HG02610 (cell line): ENCODE results near the gene PLXDC1.
"Not testable (repeated sequence)": the region's sequence is repeated elsewhere in the genome, so short reads cannot be mapped to it uniquely, and the experiment has no call there.

Experiments used
- ATAC-seq: cut with Tn5 transposase; IDR thresholded peaks from one replicate; pipeline ENCODE4 v1.9.1; 2021; ENCODE audit warnings: mild to moderate bottlenecking, moderate library complexity; ENCODE audit not compliant: unreplicated experiment

The PLXDC1 gene

DNA sequence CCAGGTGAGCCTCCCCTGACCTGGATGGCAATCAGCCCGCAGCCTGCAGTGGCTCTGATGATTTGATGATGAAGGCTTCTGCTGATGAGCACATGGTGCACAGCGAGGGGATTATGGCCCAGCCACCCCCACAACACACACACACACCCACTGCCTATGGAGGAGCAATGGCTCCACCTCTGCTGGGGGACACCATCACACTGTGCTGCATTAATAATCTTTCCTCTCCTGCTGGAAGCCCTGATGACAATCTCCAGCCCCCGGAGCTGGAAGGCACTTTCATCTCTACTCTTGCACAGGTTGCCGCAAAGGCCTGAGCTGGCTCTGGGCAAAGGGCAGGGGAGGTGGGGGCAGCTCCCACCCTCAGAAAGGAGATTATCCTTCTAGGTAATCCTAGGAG lies 79.9 kb downstream of the PLXDC1 start:
- no peak for ATAC-seq

DNA sequence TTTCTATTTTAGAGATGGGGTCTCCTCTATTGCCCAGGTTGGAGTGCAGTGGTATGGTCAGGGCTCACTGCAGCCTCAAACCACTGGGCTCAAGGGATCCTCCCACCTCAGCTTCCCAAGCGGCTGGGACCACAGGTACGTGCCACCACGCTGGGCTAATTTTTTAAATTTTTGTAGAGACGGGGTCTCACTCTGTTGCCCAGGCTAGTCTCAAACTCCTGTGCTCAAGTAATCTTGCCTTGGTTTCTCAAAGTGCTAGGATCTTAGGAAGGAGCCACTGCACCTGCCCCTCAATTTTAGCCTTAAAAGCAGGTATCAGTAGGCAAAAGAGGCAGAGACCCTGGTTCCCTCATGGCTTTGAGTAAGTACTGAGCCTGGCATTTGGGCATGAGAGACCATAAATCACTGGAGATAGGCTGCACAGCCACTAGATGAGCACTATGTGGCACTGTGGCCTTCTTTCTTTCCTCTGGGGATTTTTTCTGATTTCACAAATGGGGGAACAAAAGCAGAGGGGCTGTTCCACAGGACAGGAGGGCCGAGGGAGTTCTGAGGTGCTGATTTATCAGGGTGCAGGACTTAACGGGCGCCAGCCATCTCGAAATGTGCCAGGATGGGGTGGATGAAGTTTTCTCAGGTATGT lies 82.2 kb downstream of the PLXDC1 start:
- no peak for ATAC-seq

DNA sequence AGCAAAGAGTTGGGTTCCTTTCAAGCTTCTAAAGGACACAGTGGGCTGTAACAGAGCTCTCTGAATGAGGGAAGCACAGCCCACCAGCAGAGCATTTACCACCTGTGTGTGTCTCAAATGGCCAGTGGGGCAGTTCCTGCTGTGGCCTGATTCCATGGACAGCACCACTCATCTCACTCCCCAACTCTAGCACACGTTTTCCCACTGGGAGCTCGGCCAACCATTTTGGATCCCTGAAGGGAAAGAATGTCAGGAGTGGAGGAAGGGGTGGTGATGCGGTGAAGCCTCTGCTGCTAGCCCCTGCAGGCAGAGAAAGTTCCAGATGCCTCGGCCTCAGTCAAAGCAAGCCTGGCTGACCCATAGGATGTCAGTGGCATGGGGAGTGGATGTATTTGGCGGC lies 86.6 kb downstream of the PLXDC1 start:
- no peak for ATAC-seq

DNA sequence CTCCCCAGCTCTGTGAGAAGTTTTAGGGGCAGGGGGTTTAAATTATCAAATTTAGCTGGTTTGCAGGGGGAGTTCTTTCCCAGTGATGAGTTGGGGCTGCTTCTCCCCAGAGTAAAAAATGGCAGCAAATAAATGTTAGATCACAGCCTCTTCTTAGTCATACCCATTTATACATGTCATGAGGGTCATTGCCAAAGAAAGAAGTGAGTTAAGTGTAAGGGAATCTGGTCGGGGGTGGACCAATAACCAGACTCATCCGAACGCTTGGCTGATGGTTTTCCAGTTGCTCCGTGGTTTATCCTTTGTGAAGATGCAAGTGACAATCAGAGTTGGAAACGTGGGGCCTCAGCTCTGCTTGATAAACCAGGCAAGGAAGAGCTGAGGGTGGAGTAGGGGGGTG lies 87.1 kb downstream of the PLXDC1 start:
- no peak for ATAC-seq

- no peak for ATAC-seq
Observed at GRCh38 chr17:39063681-39064069, 87.8 kb downstream of the PLXDC1 start.

DNA sequence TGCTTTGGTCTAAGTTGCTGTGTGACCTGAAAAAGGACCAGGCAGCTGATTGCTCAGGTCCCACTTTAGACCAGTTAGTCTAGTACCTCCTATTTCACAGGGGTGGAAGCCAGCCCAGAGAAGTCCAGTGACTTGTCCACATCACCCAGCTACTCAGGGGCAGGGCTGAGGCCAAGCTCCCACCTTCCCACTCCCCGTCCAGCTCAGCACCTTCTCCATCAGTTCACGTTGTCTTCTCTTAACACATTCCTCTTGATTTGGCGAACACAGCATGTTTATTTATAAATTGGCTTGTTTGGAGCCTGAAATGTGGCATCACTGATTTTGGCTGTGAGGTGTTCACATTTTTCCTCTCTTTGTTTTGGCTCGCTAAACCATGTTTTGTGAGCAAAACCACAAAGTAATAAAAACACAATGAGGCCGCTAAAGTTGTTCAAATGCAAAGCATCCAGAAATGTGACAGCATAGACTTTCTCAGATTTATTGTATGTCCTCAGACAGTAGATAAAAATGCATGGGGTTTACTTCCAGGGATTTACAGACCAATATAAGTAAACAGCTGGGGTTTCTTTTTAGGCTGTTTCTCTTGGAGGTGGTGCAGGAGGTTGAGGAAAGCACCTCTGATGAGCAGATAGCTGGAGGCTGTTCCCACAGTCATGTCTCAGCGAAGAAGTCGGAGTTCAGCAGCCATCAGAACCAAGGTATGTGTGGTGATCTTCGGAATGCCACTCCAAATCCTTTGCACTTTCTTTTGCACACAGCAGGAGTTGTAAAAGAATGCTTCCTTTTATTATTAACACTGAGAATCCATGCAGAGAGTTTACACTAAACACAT lies 88.4 kb downstream of the PLXDC1 start:
- no peak for ATAC-seq

- no peak for ATAC-seq
Observed at GRCh38 chr17:39058524-39058923, 92.9 kb downstream of the PLXDC1 start.

DNA sequence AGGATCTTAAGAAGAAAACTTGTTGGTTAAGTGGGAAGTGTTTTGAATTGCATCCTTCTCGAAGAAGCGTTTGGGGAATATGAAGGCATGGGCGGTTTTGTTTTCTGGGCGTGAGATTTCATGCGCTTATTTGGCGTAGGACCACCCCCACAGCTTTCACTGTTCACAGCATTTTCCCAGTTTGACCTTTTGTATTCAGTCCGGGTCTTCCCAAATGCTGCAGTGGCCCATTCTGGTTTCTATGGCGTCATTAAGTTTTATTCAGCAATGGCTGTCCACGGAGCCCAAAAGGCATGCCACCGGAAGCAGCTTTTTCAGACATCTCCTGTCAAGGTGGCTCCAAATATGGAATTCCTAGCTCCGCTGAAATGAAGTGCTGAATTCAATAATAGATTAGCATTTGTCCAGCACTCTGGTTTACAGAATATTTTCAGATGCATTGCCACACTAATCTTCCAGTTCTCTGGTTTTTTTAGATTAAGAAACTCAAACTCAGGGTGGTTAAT lies 93.7 kb downstream of the PLXDC1 start:
- ATAC-seq: no peak

GRCh38 chr17:39054111-39054645 lies 97.3 kb downstream of the PLXDC1 start:
- ATAC-seq: no peak

DNA sequence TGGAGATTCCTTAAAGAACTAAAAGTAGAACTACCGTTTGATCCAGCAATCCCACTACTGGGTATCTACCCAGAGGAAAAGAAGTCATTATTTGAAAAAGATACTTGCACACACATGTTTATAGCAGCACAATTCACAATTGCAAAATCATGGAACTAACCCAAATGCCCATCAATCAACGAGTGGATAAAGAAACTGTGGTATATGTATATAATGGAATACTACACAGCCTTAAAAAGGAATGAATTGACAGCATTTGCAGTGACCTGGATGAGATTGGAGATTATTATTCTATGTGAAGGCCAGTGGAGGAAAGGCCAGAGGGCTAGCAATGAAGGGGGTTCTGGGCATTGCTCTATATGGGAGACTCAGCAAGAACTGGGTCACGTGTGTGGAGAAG lies 99.0 kb downstream of the PLXDC1 start:
- not testable (repeated sequence) for ATAC-seq

DNA sequence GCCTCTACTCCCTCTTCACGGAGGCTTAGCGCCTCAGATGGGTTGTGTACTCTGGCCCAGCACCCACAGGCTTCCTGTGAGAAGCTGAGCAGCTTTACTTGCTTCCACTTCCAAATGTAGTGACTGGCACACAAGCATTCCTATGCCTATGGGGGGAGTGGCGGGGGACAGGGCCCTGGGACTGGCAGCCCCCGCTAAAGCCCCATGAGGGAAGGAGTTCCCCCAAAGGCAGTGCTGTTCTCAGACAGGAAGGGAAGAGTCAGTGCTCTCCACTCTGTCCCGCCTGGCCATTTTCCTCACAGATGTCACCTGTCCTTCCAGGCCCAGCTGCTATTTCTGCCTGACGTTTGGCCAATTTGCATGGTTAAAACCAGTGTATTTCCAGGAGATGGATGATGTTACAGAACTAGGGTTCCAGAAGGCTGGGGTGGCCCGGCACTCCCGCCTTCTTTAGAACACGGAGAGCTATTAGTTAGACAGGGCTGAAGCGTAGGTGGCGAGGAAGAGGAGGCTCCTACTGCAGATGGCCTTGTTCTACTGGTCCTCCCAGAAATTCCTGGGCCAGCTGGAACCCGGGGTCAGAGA lies 100.3 kb downstream of the PLXDC1 start:
- no peak for ATAC-seq

- no peak for ATAC-seq
Observed at GRCh38 chr17:39045948-39046679, 105.3 kb downstream of the PLXDC1 start.

GRCh38 chr17:39036009-39036408 lies 115.4 kb downstream of the PLXDC1 start:
- no peak for ATAC-seq

DNA sequence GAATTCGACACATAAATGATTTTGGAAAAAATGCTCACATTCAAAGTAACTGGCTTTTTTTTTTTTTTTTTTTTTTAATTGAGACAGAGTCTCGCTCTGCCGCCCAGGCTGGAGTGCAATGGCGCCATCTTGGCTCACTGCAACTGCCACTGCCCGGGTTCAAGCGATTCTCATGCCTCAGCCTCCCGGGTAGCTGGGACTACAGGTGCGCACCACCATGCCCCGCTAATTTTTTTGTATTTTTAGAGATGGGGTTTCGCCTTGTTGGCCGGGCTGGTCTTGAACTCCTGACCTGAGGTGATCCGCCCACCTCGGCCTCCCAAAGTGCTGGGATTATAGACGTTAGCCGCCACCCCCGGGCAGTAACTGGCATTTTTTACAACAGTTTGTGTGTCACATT lies 115.9 kb downstream of the PLXDC1 start:
- ATAC-seq: not testable (repeated sequence)

DNA sequence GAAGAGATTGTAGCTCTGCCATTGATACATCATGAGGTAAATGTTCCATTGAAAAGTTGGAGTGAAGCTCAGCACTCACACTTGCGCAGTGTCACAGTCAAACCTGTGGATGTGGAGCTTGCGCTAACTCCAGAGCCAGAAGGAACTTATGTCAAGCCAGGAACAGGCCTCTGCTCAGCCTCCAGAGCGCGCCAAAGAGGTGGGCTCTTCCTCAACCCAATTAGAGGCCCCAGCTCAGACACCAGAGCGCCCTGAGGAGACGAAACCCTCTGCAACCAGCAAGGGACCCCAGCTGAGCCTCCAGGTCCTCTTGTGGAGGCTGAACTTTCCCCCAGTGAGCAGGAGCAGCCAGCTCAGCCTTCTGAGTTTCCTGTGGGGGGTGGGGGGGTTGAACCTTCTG lies 122.7 kb downstream of the PLXDC1 start:
- no peak for ATAC-seq

DNA sequence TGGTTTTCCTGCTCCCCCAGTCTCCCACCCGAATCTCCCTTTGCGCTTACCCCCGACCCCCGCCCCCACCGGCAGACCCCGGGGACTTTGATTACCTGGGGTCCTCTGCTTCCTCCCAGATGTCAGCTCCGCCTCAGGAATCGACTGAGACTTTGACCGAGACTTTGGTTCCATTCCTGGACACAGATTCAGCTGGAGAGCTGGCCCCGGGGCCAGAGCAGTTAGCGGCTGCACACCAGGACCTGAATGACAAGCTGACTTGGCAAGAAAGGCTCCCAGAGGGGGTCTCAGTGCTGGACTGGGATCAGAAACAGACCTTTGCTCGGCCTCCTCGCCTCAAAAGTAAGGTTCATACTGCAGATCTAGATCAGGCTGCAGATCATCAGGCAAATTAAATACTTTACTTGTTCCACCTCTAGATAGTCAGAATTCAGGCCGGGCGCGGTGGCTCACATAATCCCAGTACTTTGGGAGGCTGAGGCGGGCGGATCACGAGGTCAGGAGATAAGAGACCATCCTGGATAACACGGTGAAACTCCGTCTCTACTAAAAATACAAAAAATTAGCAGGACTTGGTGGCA lies 123.9 kb downstream of the PLXDC1 start:
- no peak for ATAC-seq

- no peak for ATAC-seq
Observed at GRCh38 chr17:39026980-39027451, 124.4 kb downstream of the PLXDC1 start.

- not testable (repeated sequence) for ATAC-seq
Observed at GRCh38 chr17:39026346-39026745, 125.1 kb downstream of the PLXDC1 start.

DNA sequence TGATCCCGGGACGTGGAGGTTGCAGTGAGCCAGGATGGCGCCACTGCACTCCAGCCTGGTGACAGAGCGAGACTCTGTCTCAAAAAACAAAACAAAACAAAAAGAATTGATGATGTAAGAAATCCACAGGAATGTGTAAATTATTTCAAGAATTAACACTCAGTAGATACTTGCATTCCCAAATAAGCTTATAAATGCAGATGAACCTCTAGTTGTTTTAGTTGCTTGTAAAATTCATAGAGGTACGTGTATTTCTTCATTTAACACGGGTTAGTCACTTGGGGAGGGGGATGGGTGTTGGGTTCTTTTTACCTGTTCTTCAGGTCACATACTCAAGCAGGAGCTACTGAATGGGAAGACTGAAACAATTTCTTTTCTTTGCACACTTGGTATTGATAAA lies 128.5 kb downstream of the PLXDC1 start:
- ATAC-seq: no peak

DNA sequence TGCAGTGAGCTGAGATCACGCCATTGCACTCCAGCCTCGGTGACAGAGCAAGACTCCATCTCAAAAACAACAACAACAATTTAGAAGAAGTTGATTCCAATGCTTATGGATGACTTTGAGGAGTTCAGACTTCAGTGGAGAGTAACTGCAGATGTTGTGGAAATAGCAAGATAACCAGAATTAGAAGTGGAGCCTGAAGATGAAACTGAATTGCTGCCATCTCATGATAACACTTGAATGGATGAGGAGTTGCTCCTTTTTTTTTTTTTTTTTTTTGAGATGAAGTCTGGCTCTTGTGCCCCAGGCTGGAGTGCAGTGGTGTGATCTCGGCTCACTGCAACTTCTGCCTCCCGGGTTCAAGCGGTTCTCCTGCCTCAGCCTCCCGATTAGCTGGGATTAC lies 131.4 kb downstream of the PLXDC1 start:
- not testable (repeated sequence) for ATAC-seq
